SU-DHL-6 (cell line): ENCODE measurements around the gene SNIP1.

ENCODE experiments used
- H2AFZ ChIP-seq: fragments of 200-600 bp; sonication (generic); 2 replicates; pipeline ENCODE4 v1.6.1; 2014; ENCODE audit warnings: low read depth, mild to moderate bottlenecking, moderate library complexity, mixed read lengths, antibody characterized with exemption, low read length; ENCODE audit not compliant: severe bottlenecking
- H3F3A ChIP-seq: fragments of 200-600 bp; shearing (Covaris generic); 2 replicates; pipeline ENCODE4 v1.6.0; 2016; ENCODE audit warnings: antibody characterized with exemption, mild to moderate bottlenecking; ENCODE audit not compliant: insufficient read depth
- H3K27ac ChIP-seq: fragments of 200-600 bp; sonication (generic); 2 replicates; pipeline ENCODE4 v1.5.1; 2016; ENCODE audit warnings: low read depth, mild to moderate bottlenecking, low read length, moderate library complexity, mixed read lengths
- H3K27me3 ChIP-seq: fragments of 200-600 bp; sonication (generic), shearing (Covaris generic); 2 replicates; pipeline ENCODE4 v1.6.0; 2014; ENCODE audit warnings: mild to moderate bottlenecking, low read length
- H3K36me3 ChIP-seq: fragments of 200-600 bp; sonication (generic); 2 replicates; pipeline ENCODE4 v1.6.1; 2014; ENCODE audit warnings: mild to moderate bottlenecking, low read length, mixed read lengths
- H3K4me2 ChIP-seq: fragments of 300-600, 200-600 bp; shearing (Covaris generic), sonication (generic); 2 replicates; pipeline ENCODE4 v1.6.0; 2014; ENCODE audit warnings: low read length, low read depth, mild to moderate bottlenecking; ENCODE audit not compliant: poor library complexity, severe bottlenecking
- H3K4me3 ChIP-seq: fragments of 200-600 bp; sonication (generic); 2 replicates; pipeline ENCODE4 v1.5.1; 2014; ENCODE audit warnings: antibody characterized with exemption, low read length, mild to moderate bottlenecking, mixed read lengths; ENCODE audit not compliant: insufficient read depth, poor library complexity, severe bottlenecking
- H3K79me2 ChIP-seq: fragments of 200-600 bp; sonication (generic); 2 replicates; pipeline ENCODE4 v1.6.1; 2014; ENCODE audit warnings: mild to moderate bottlenecking, low read length, moderate library complexity; ENCODE audit not compliant: insufficient read depth
- H3K9ac ChIP-seq: fragments of 200-600 bp; sonication (generic); 2 replicates; pipeline ENCODE4 v1.7.0; 2014; ENCODE audit warnings: mild to moderate bottlenecking, low read length
- H3K9me2 ChIP-seq: fragments of 200-600 bp; sonication (generic); replicated peaks from 2 replicates; pipeline ENCODE4 v1.6.1; 2014; ENCODE audit warnings: low read length; ENCODE audit not compliant: insufficient read depth
- H3K9me3 ChIP-seq: fragments of 200-600 bp; sonication (generic); 2 replicates; pipeline ENCODE4 v1.6.1; 2014; ENCODE audit warnings: low read length, mixed read lengths; ENCODE audit not compliant: insufficient read depth
- H4K20me1 ChIP-seq: fragments of 200-600 bp; sonication (generic); 2 replicates; pipeline ENCODE4 v1.6.1; 2014; ENCODE audit warnings: low read depth, mild to moderate bottlenecking, antibody characterized with exemption, low read length, moderate library complexity, mixed read lengths
- EZH2phosphoT487 ChIP-seq: fragments of 200-600 bp; sonication (generic), shearing (Covaris generic); conservative IDR thresholded peaks from 2 replicates; pipeline ENCODE4 v1.6.1; 2018; ENCODE audit warnings: mild to moderate bottlenecking, antibody characterized with exemption, low read length, moderate library complexity, mixed read lengths
- TF ChIP-seq, protein P1 (sequence below): fragments of 200-600 bp; sonication (generic); IDR thresholded peaks from one replicate; pipeline ENCODE4 v1.5.1; 2017; ENCODE audit warnings: antibody characterized with exemption, mild to moderate bottlenecking, low read length, moderate library complexity; ENCODE audit not compliant: insufficient read depth, poor library complexity, severe bottlenecking

Gene SNIP1

DNA sequence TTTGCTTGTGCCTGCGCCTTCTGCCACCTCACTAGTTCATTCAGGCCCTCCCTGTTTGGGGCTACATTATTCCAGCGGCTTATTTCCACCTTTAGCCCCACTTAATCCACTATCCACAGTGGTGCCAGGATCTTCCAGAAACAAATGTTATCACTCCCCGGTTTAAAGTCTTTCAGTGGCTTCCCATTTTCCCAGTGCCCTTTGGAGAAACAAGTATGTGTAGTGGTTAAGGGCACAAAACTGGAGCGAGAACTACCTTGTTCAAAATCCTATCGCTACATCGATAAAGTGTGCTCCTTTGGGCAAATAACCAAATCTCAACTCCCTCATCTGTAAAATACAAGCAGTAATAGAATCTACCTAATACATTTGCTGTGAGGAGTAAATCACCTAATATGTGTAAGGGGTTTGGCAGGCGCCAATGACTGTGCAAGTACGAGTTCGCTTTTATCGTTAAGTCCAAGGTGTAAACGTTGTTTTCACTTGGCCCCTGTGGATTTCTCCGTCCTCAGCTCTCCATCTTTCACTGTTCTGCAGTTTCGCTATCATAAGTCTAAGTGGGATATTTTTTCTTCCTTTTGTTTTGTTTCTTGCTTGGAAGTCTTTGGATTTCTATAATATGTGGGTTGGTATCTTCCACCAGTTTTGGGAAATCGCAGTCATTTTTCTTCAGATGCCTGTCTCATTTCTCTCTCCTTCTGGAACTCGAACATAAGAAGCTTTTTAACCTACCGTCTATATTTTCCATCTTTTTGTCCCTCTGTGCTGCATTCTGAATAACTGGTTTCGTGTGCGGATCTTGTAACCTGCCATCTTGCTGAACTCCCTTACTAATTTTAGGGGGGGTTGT lies 38.7 kb downstream of the SNIP1 start:
- Histone ChIP-seq H3K27me3 (no peaks in the 10 kb centered on the region), H3K27ac (no peak overlapping the region), H3K4me3 (peak overlapping the region; percentile 60), H2AFZ (peak overlapping the region; percentile 69), H3F3A (no peaks in the 10 kb centered on the region), H3K9me3 (no peaks in the 10 kb centered on the region), H4K20me1 (no peaks in the 10 kb centered on the region), H3K79me2 (peaks cover 21% of the 10 kb centered on the region), H3K4me2 (peak overlapping the region; percentile 58), H3K9me2 (no peaks in the 10 kb centered on the region), H3K9ac (peak overlapping the region; percentile 86), H3K36me3 (peaks cover 4% of the 10 kb centered on the region; the same call in 1 of the 2 replicates)
- no peak for TF ChIP-seq EZH2phosphoT487
- TF ChIP-seq, protein P1, sequence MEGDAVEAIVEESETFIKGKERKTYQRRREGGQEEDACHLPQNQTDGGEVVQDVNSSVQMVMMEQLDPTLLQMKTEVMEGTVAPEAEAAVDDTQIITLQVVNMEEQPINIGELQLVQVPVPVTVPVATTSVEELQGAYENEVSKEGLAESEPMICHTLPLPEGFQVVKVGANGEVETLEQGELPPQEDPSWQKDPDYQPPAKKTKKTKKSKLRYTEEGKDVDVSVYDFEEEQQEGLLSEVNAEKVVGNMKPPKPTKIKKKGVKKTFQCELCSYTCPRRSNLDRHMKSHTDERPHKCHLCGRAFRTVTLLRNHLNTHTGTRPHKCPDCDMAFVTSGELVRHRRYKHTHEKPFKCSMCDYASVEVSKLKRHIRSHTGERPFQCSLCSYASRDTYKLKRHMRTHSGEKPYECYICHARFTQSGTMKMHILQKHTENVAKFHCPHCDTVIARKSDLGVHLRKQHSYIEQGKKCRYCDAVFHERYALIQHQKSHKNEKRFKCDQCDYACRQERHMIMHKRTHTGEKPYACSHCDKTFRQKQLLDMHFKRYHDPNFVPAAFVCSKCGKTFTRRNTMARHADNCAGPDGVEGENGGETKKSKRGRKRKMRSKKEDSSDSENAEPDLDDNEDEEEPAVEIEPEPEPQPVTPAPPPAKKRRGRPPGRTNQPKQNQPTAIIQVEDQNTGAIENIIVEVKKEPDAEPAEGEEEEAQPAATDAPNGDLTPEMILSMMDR = no peak

DNA sequence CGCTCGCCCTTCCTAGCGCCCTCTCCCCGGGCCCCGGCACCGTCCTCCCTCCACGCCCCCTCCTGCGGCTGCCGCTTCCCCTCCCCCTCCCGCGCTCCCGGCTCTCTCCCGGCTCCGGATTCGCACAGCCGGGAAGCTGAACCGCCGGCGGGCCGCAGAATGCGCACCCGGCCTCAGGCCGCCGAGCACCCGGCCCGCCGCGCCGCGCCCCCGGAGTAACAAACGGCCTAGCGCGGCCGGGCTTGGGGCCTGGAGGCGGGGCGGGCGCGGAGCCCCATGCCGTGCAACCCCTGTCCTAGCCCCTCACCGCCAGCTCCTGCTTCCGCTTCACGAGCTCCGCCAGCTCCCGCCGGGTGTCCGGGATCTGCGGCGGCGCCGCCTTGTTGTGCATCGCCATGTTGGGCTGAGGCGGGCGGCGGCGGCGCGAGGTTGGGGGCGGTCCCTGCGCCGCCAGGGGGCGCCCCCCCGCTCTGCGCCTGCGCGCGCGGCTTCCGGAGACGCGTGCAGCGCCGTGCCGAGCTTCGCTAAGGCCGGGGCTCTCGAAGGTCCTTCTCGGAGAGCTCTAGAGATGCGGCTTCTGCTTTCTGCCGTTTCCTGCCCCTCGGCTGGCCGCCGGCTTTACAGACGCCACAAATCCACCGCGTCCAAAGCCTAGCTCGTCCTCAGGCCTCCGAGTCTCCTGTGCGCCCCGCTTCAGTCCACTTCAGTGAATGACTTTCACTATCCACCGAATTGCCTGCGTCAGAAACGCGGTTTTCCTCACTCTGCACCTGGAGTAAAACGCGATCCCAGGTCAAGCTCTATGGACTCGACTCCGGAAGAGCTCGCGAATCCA lies 39.5 kb downstream of the SNIP1 start, which contains the start of gene MEAF6:
TSS of gene MEAF6 (minus strand) at position 417 of the 835 bp plus-strand sequence. CDS start at position 397, 20 bp downstream.
- Histone ChIP-seq H4K20me1 (no peaks in the 10 kb centered on the region), H3K4me2 (peak within 1 kb of the TSS; percentile 58), H3K36me3 (peaks cover 4% of the 10 kb centered on the region; the same call in 1 of the 2 replicates), H3K9me2 (no peaks in the 10 kb centered on the region), H3K4me3 (peak within 1 kb of the TSS; percentile 60), H3K79me2 (peaks cover 21% of the 10 kb centered on the region), H2AFZ (peak within 1 kb of the TSS; percentile 89), H3K9me3 (no peaks in the 10 kb centered on the region), H3K27ac (peak within 1 kb of the TSS; percentile 46), H3K9ac (peak within 1 kb of the TSS; percentile 86), H3F3A (no peaks in the 10 kb centered on the region), H3K27me3 (no peaks in the 10 kb centered on the region)
- no peak for TF ChIP-seq EZH2phosphoT487
- TF ChIP-seq, protein P1 = peak; percentile 72

DNA sequence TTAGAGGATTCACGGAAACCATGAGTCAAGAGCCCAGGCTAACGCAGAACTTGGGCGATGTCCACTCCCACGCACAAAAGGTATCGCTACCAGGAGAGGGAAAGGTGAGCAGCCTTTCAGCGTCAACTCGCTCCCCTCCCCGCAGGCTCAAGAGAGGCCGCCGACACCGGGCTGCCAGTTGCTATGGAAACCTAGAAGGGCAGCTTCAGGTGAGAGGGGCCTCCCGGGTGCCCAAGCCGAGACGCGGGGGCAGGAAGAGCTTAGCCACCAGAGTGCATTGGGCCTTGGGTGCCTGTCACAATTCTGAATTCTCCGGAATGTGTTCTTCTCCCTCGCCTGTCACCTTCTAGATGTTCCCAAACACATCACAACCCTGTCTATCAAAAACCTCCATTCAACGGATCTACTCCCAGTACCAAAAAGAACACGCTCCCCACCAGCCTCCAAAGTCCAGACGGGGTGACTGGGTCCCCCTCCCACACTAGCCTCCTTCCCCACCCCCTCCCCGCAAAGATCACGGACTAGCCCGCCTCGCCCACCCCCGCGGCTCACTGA lies 40.2 kb downstream of the SNIP1 start:
- H3K79me2 ChIP-seq = peaks cover 21% of the 10 kb centered on the region
- H3K27ac ChIP-seq = peak overlapping the region; percentile 46; the same call in 1 of the 2 replicates
- H4K20me1 ChIP-seq = no peaks in the 10 kb centered on the region
- no peaks in the 10 kb centered on the region for H3K27me3 ChIP-seq
- peak overlapping the region; percentile 60 for H3K4me3 ChIP-seq
- peak overlapping the region; percentile 89 for H2AFZ ChIP-seq
- TF ChIP-seq, protein P1 = no peak
- no peak for TF ChIP-seq EZH2phosphoT487
- H3K4me2 ChIP-seq = peak overlapping the region; percentile 58
- no peaks in the 10 kb centered on the region for H3K9me3 ChIP-seq
- H3F3A ChIP-seq = no peaks in the 10 kb centered on the region
- no peaks in the 10 kb centered on the region for H3K9me2 ChIP-seq
- peaks cover 4% of the 10 kb centered on the region; the same call in 1 of the 2 replicates for H3K36me3 ChIP-seq
- H3K9ac ChIP-seq = peak overlapping the region; percentile 86
